ENCODE results near the gene TACC3. TPM values are rescaled to one million over a fixed set of nuclear protein-coding genes. Genes with fewer than 3 reads are reported as not detected.

TACC3 gene
- total RNA-seq, 1 donor = 23.9 TPM

DNA sequence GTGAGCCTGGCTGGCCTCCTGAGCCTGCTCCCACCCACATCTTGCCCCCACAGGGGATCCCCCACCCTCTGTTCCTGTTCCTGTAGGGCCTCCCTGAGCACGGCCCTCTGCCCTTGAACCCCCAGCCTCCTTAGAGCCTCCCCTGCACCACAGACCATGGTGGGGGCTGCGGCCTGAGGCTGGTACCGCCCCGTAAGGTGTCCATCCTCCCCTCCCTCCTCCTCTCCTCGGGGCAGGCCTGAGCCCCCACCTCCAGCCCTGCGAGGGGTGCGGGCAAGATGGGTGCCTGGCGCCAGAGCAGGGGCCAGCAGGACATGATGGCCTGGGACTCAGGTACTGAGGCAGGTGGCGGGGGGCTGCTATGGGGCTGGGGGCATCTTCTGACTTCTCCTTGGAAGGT is 43.3 kb downstream of the TACC3 start:
- H3K4me3 ChIP-seq (ENCODE audit: low read depth, low read length) = no peak overlapping the region
- no peak for DNase-seq (ENCODE audit: low read depth)
- TF ChIP-seq CTCF (IDR thresholded peaks at IDR 0.05; ENCODE audit: insufficient read depth, low read length) = no peak

GRCh38 chr4:1765409-1766072 is 44.2 kb downstream of the TACC3 start:
- no peak for TF ChIP-seq CTCF (IDR thresholded peaks at IDR 0.05; ENCODE audit: insufficient read depth, low read length)
- no peak for DNase-seq (ENCODE audit: low read depth)
- H3K4me3 ChIP-seq (ENCODE audit: low read depth, low read length) = no peak overlapping the region

DNA sequence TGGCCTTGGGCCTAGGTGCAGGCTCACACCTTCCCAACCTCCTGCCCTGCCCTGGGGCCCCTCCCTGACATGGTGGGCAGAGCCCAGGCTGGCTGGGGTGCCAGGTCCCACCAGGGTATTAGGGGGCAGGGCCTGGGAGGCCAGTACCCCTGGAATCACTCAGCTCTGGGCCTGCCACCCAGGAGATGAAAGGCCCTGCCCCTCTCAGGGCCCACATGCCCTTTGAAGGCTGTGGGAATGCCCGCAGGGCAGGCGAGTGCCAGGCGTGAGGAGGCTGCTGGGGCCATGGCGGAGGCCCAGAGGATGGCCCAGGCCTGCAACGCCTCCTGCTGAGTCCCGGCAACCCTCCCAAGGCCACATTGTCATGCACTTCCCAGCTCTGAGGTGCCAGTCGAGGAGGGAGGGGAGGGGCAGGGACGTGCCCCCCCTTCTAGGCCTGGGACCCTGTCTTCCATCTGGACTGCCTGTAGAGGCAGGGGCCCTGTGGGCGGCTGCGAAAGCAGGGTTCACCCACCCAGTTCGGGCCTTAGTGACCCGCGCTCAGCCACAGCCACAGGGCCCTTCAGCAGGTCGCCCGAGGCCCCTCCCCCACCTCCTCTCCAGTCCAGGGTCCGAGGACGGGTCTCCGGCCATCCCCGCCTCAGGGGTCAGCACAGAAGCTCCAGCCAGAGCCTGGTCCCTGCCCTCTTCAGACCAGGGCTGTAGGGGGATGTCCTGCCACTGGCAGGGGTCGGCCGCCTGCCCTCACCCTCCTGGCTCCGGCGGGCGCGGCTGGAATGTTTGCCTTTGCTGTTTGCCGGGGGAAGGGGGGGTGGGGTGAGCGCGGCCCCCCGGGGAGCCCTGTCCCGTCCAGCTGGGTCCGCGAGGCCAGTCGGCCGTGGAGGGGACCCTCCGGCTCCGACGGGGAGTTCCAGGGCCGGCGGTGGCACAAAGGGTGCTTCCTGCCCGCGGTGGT is 45.1 kb downstream of the TACC3 start:
- H3K4me3 ChIP-seq (ENCODE audit: low read depth, low read length) = no peak overlapping the region
- no peak for TF ChIP-seq CTCF (IDR thresholded peaks at IDR 0.05; ENCODE audit: insufficient read depth, low read length)

GRCh38 chr4:1767061-1767769 is 45.9 kb downstream of the TACC3 start:
- no peak for TF ChIP-seq CTCF (IDR thresholded peaks at IDR 0.05; ENCODE audit: insufficient read depth, low read length)
- DNase-seq (ENCODE audit: low read depth) = peak; percentile 16
- H3K4me3 ChIP-seq (ENCODE audit: low read depth, low read length) = peak overlapping the region; percentile 46

More for the DNA sequence above, 45.1 kb downstream of the TACC3 start:
- no peak for DNase-seq (ENCODE audit: low read depth)

DNA sequence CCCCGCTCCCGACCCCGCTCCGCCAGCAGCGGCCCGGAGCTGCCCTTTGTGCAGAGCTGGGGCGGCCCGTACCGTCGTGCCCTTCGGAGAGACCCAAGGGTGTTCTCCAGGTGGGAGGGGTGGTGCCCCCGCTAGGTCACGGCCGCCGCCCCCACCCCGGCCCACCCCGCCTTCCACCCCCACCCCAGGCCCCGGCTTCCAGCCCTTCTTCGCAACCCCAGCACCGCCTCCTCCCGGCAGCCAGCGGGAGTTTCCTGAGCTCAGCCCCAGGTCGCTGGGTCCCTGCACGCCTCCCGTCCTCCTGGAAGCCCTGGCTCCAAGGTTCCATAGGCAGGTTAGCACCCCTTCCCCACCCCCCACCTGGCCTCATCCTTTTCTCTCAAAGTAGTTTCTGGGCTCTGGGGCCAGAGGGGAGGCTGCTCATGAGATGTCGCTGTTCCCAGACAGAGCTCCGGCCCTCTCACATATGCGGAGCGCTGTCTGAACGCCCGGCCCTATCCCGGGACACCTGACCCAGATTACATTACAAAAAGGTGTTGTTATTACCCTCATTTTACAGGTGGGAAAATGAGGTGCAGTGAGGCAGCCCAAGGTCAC is 46.5 kb downstream of the TACC3 start:
- H3K4me3 ChIP-seq (ENCODE audit: low read depth, low read length) = peak overlapping the region; percentile 46
- TF ChIP-seq CTCF (IDR thresholded peaks at IDR 0.05; ENCODE audit: insufficient read depth, low read length) = peak; percentile 58
- DNase-seq (ENCODE audit: low read depth) = peak; percentile 14

GRCh38 chr4:1768367-1769034 is 47.2 kb downstream of the TACC3 start:
- TF ChIP-seq CTCF (IDR thresholded peaks at IDR 0.05; ENCODE audit: insufficient read depth, low read length) = no peak
- H3K4me3 ChIP-seq (ENCODE audit: low read depth, low read length) = no peak overlapping the region
- DNase-seq (ENCODE audit: low read depth) = no peak

Measured in fibroblast of the aortic adventitia (primary cell).